Astrocyte (in vitro differentiated cells and primary cell): ENCODE data around the gene SPEF1. TPM values are rescaled to one million over a fixed set of nuclear protein-coding genes. Genes with fewer than 3 reads are reported as not detected.

ENCODE experiments used
- DNase-seq: peaks from one replicate; pipeline ENCODE4 v3.0.0-alpha.2; 2010; ENCODE audit warnings: low read depth
- FAIRE-seq: peaks from 2 replicates; lab custom pipeline; 2011; peaks lifted over from hg19 to GRCh38; lab: Jason Lieb, UNC
- H2AFZ ChIP-seq: 2 replicates; pipeline ENCODE4 v1.6.0; 2012; ENCODE audit warnings: low read depth, low read length, inconsistent platforms
- H3K27ac ChIP-seq: 2 replicates; pipeline ENCODE4 v1.5.1; 2011; ENCODE audit warnings: low read depth, low read length, inconsistent platforms
- H3K27me3 ChIP-seq: 2 replicates; pipeline ENCODE4 v1.6.0; 2011; ENCODE audit warnings: low read length, inconsistent platforms; ENCODE audit not compliant: insufficient read depth
- H3K36me3 ChIP-seq: 2 replicates; pipeline ENCODE4 v1.5.1; 2011; ENCODE audit warnings: low read length, inconsistent platforms; ENCODE audit not compliant: insufficient read depth
- H3K4me1 ChIP-seq: 2 replicates; pipeline ENCODE4 v1.5.1; 2011; ENCODE audit warnings: low read length, inconsistent platforms; ENCODE audit not compliant: insufficient read depth
- H3K4me2 ChIP-seq: 2 replicates; pipeline ENCODE4 v1.6.0; 2012; ENCODE audit warnings: low read length, inconsistent platforms
- H3K4me3 ChIP-seq: 2 replicates; pipeline ENCODE4 v1.5.1; 2011; ENCODE audit warnings: low read depth, mild to moderate bottlenecking, low read length, inconsistent platforms; ENCODE audit not compliant: insufficient read depth
- H3K79me2 ChIP-seq: 2 replicates; pipeline ENCODE4 v1.6.0; 2012; ENCODE audit warnings: mild to moderate bottlenecking, low read length, inconsistent platforms; ENCODE audit not compliant: insufficient read depth
- H3K9ac ChIP-seq: 2 replicates; pipeline ENCODE4 v1.6.0; 2012; ENCODE audit warnings: mild to moderate bottlenecking, low read length, inconsistent platforms
- H3K9me3 ChIP-seq: 2 replicates; pipeline ENCODE4 v1.5.1; 2012; ENCODE audit warnings: low read depth, mild to moderate bottlenecking, low read length, inconsistent platforms; ENCODE audit not compliant: insufficient read depth
- H4K20me1 ChIP-seq: 2 replicates; pipeline ENCODE4 v1.6.0; 2012; ENCODE audit warnings: low read length, inconsistent platforms; ENCODE audit not compliant: insufficient read depth
- H3K27ac Mint-ChIP-seq: one replicate; pipeline ENCODE4 v1.8.0; 2021; ENCODE audit warnings: mild to moderate bottlenecking, mixed read lengths; ENCODE audit not compliant: unreplicated experiment
- H3K27me3 Mint-ChIP-seq: one replicate; pipeline ENCODE4 v1.8.0; 2021; ENCODE audit warnings: low read depth, mixed read lengths; ENCODE audit not compliant: unreplicated experiment
- H3K36me3 Mint-ChIP-seq: one replicate; pipeline ENCODE4 v1.8.0; 2021; ENCODE audit warnings: low read depth, mixed read lengths; ENCODE audit not compliant: unreplicated experiment
- H3K4me1 Mint-ChIP-seq: one replicate; pipeline ENCODE4 v1.8.0; 2021; ENCODE audit warnings: low read depth, mixed read lengths; ENCODE audit not compliant: unreplicated experiment
- H3K4me3 Mint-ChIP-seq: one replicate; pipeline ENCODE4 v1.8.0; 2021; ENCODE audit warnings: mild to moderate bottlenecking, moderate library complexity, mixed read lengths; ENCODE audit not compliant: unreplicated experiment
- H3K9me3 Mint-ChIP-seq: one replicate; pipeline ENCODE4 v1.8.0; 2021; ENCODE audit warnings: mild to moderate bottlenecking, mixed read lengths; ENCODE audit not compliant: unreplicated experiment
- EZH2 ChIP-seq: IDR thresholded peaks from 2 replicates; pipeline ENCODE4 v1.6.1; 2012; ENCODE audit warnings: mild to moderate bottlenecking, low read length, inconsistent platforms; ENCODE audit not compliant: insufficient read depth
- total RNA-seq: library from RNA; stranded (reverse); gene quantifications from 2 replicates; pipeline ENCODE4 v1.2.1, GENCODE V29; 2021
- TF ChIP-seq, protein P1 (sequence below): IDR thresholded peaks from 2 replicates; pipeline ENCODE4 v1.5.1; 2011; ENCODE audit warnings: low read depth, mild to moderate bottlenecking, inconsistent platforms, low read length, moderate library complexity; ENCODE audit not compliant: insufficient read depth

Gene SPEF1
- total RNA-seq, 1 donor from 2014 or later = 0.45 TPM

GRCh38 chr20:3767110-3767426, 14.2 kb downstream of the SPEF1 start:
- Mint-ChIP-seq H3K4me3 (peak overlapping the region; percentile 89), H3K4me1 (peaks cover 6% of the 10 kb centered on the region), H3K36me3 (no peaks in the 10 kb centered on the region), H3K9me3 (no peaks in the 10 kb centered on the region), H3K27ac (no peak overlapping the region), H3K27me3 (peaks cover 2% of the 10 kb centered on the region)
- Histone ChIP-seq H3K4me3 (peak overlapping the region; percentile 67), H3K4me1 (peaks cover 35% of the 10 kb centered on the region), H4K20me1 (peaks cover 17% of the 10 kb centered on the region), H3K27me3 (no peaks in the 10 kb centered on the region), H3K9ac (peak overlapping the region; percentile 81), H3K27ac (no peak overlapping the region), H2AFZ (peak overlapping the region; percentile 80), H3K36me3 (no peaks in the 10 kb centered on the region), H3K9me3 (no peaks in the 10 kb centered on the region), H3K4me2 (peak overlapping the region; percentile 100), H3K79me2 (peaks cover 41% of the 10 kb centered on the region)
- TF ChIP-seq EZH2 = no peak
- FAIRE-seq (no peak), DNase-seq (no peak)

DNA sequence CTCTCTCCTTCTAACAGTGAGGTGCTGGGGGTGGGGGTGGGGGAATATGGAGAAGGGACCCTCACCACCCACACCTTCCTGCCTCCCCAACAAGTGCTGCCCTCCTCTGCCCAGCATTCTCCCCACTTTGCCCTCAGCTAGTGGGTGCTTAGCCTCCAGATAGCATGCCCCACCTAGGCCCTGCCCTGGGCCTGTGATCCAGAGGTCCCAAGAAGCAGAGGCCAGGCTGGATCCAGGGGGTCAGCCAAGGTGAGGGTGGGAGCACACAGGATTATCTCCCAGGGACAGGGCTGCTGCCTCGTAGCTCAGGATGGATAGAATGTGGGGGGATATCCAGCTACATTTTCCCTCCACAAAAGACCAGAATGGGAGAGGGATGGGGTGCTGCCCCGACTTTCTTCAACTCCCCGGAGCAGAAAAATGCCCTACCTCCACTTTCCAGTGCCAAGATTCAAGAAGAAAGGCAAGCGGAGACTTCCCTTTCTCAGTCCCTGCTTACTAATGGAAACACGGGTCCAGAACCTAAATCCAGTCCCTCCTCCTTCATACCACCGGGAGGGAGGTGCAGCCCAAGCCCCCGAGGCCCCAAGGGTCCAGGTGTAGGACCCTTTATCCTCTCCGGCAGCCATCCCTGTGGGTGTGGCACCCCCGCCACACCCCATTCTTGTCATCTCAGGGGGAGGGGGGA, 14.7 kb downstream of the SPEF1 start:
- H2AFZ ChIP-seq = peak overlapping the region; percentile 80
- H3K4me3 Mint-ChIP-seq = peak overlapping the region; percentile 89
- no peaks in the 10 kb centered on the region for H3K27me3 ChIP-seq
- no peak overlapping the region for H3K27ac ChIP-seq
- peaks cover 6% of the 10 kb centered on the region for H3K4me1 Mint-ChIP-seq
- FAIRE-seq (no peak), DNase-seq (no peak)
- H3K27ac Mint-ChIP-seq = no peak overlapping the region
- H3K9me3 Mint-ChIP-seq = no peaks in the 10 kb centered on the region
- peak overlapping the region; percentile 81 for H3K9ac ChIP-seq
- H4K20me1 ChIP-seq = peaks cover 17% of the 10 kb centered on the region
- H3K4me3 ChIP-seq = peak overlapping the region; percentile 67
- H3K4me1 ChIP-seq = peaks cover 35% of the 10 kb centered on the region
- peaks cover 2% of the 10 kb centered on the region for H3K27me3 Mint-ChIP-seq
- no peaks in the 10 kb centered on the region for H3K9me3 ChIP-seq
- no peaks in the 10 kb centered on the region for H3K36me3 Mint-ChIP-seq
- H3K4me2 ChIP-seq = peak overlapping the region; percentile 100
- peaks cover 41% of the 10 kb centered on the region for H3K79me2 ChIP-seq
- peaks cover 2% of the 10 kb centered on the region for H3K36me3 ChIP-seq
- no peak for TF ChIP-seq EZH2
- TF ChIP-seq, protein P1, sequence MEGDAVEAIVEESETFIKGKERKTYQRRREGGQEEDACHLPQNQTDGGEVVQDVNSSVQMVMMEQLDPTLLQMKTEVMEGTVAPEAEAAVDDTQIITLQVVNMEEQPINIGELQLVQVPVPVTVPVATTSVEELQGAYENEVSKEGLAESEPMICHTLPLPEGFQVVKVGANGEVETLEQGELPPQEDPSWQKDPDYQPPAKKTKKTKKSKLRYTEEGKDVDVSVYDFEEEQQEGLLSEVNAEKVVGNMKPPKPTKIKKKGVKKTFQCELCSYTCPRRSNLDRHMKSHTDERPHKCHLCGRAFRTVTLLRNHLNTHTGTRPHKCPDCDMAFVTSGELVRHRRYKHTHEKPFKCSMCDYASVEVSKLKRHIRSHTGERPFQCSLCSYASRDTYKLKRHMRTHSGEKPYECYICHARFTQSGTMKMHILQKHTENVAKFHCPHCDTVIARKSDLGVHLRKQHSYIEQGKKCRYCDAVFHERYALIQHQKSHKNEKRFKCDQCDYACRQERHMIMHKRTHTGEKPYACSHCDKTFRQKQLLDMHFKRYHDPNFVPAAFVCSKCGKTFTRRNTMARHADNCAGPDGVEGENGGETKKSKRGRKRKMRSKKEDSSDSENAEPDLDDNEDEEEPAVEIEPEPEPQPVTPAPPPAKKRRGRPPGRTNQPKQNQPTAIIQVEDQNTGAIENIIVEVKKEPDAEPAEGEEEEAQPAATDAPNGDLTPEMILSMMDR = no peak

- Histone ChIP-seq H3K4me1 (peaks cover 35% of the 10 kb centered on the region), H3K4me2 (no peak overlapping the region), H2AFZ (no peak overlapping the region), H4K20me1 (peaks cover 22% of the 10 kb centered on the region), H3K27me3 (no peaks in the 10 kb centered on the region), H3K36me3 (peaks cover 3% of the 10 kb centered on the region), H3K9me3 (no peaks in the 10 kb centered on the region), H3K79me2 (peaks cover 41% of the 10 kb centered on the region), H3K27ac (no peak overlapping the region), H3K9ac (no peak overlapping the region), H3K4me3 (no peak overlapping the region)
- no peak for TF ChIP-seq EZH2
- TF ChIP-seq, protein P1 = no peak
- DNase-seq (no peak), FAIRE-seq (no peak)
- Mint-ChIP-seq H3K4me1 (peaks cover 6% of the 10 kb centered on the region), H3K4me3 (no peak overlapping the region), H3K9me3 (no peaks in the 10 kb centered on the region), H3K27me3 (peaks cover 2% of the 10 kb centered on the region), H3K36me3 (no peaks in the 10 kb centered on the region), H3K27ac (no peak overlapping the region)
Observed at GRCh38 chr20:3765171-3765882, 15.9 kb downstream of the SPEF1 start.
